Uterus (tissue), 4 donors: Measurements from ENCODE around the gene TANGO6. TPM values are rescaled to one million over a fixed set of nuclear protein-coding genes. Genes with fewer than 3 reads are reported as not detected.

ENCODE experiments used
- DNase-seq, 2 donors: peaks; one replicate each; pipeline ENCODE4 v3.0.0-alpha.2; 2019 to 2020
- H3K27ac ChIP-seq, 2 donors: fragments of 200-600 bp; sonication (generic); 1 replicate in 1 of 2; 2 replicates in 1 of 2; pipeline ENCODE4 v1.5.1; 2016 to 2018
- H3K27me3 ChIP-seq, 2 donors: fragments of 200-600 bp; sonication (generic); one replicate each; pipeline ENCODE4 v1.5.1; 2018 to 2019; ENCODE audit warnings: control low read depth in 1 of 2
- H3K36me3 ChIP-seq, 2 donors: fragments of 200-600 bp; sonication (generic); one replicate each; pipeline ENCODE4 v1.5.1; 2019; ENCODE audit warnings: control low read depth in 1 of 2
- H3K4me1 ChIP-seq, 2 donors: fragments of 200-600 bp; sonication (generic); one replicate each; pipeline ENCODE4 v1.5.1; 2018 to 2019; ENCODE audit warnings: control low read depth in 1 of 2
- H3K4me3 ChIP-seq, 2 donors: fragments of 200-600 bp; sonication (generic); 1 replicate in 1 of 2; 2 replicates in 1 of 2; pipeline ENCODE4 v1.5.1; 2018 to 2019; ENCODE audit warnings: mild to moderate bottlenecking in 1 of 2
- H3K9me3 ChIP-seq, 2 donors: fragments of 200-600 bp; sonication (generic); one replicate each; pipeline ENCODE4 v1.5.1; 2019; ENCODE audit warnings: control low read depth in 1 of 2
- POLR2A ChIP-seq, 2 donors: fragments of 450-650 bp; IDR thresholded peaks; one replicate each; pipeline ENCODE4 v1.6.1; 2016; ENCODE audit warnings: antibody characterized with exemption in 2 of 2, mild to moderate bottlenecking in 1 of 2, moderate library complexity in 1 of 2
- intact Hi-C: fragments of 100-400 bp; cut with DNase I; formaldehyde crosslinking; loops from one replicate; pipeline ENCODE4 v1.15.1; 2023; ENCODE audit warnings: low total_unique reads
- total RNA-seq, 4 donors: library from RNA; depleted of rRNA in 3 of 4; stranded (reverse); fragments of >200 nt in 3 of 4; gene quantifications; one replicate each; pipeline versions ENCODE4 v1.1.0 to v1.2.4, GENCODE V29; 2014 to 2023
- TF ChIP-seq, protein P1 (sequence below), 4 experiments: fragments of 200-600 bp in 2 of 4; fragments of 450-650 bp in 2 of 4; sonication (generic) in 2 of 4; IDR thresholded peaks; one replicate each; pipeline ENCODE4 v1.5.1; 2016 to 2019; ENCODE audit warnings: antibody characterized with exemption in 4 of 4, mild to moderate bottlenecking in 2 of 4, moderate library complexity in 1 of 4
- donor health status: DM: yes; HTN: yes; CAD: no.

Gene TANGO6
- total RNA-seq, 4 donors from 2014 or later: 21.5 to 44.9 (median 37.5) TPM

DNA sequence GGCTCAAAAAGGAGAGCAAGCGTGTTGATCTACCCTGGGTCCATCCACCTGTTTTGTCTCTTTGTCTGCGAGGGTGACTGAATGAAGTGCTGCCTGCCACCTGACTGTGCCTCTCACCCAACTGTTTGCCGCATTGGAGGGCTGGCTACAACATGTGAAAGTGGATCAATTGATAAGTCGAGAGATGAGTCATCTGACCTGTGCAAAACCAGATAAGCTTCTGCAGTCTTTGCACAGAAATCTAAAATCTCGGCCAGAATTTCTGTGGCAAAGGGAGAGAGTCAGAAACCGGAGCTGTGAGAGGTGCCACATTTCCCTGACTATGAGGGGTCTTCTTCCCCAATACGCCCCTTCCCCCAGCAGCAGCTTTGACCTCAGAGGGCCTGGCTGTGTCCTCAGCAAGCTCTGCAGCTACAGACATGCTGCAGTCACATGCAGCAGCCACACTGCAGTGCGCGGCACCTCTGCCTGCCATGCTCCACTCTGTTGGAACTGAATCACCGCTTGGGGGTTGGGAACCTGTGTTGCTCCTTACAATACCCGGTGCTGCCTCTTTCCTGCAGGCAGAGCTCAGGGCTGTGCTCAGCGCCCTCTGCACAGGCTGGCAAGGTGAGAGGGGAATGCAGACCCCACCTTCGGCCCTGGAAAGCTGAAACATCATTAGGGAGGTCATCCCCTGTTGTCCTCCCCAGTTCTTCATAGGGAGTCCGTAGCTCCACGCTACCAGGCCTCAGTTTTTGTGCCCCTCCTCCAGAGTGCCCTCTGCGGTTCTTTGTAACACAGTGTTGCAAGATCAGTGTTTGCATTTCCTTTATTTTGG, 246.0 kb downstream of the TANGO6 start:
- no peaks in the 10 kb centered on the region for H3K27me3 ChIP-seq
- no peak for DNase-seq
- TF ChIP-seq POLR2A (IDR thresholded peaks at IDR 0.05): no peak
- TF ChIP-seq, protein P1, sequence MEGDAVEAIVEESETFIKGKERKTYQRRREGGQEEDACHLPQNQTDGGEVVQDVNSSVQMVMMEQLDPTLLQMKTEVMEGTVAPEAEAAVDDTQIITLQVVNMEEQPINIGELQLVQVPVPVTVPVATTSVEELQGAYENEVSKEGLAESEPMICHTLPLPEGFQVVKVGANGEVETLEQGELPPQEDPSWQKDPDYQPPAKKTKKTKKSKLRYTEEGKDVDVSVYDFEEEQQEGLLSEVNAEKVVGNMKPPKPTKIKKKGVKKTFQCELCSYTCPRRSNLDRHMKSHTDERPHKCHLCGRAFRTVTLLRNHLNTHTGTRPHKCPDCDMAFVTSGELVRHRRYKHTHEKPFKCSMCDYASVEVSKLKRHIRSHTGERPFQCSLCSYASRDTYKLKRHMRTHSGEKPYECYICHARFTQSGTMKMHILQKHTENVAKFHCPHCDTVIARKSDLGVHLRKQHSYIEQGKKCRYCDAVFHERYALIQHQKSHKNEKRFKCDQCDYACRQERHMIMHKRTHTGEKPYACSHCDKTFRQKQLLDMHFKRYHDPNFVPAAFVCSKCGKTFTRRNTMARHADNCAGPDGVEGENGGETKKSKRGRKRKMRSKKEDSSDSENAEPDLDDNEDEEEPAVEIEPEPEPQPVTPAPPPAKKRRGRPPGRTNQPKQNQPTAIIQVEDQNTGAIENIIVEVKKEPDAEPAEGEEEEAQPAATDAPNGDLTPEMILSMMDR (IDR thresholded peaks at IDR 0.05): no peak

DNA sequence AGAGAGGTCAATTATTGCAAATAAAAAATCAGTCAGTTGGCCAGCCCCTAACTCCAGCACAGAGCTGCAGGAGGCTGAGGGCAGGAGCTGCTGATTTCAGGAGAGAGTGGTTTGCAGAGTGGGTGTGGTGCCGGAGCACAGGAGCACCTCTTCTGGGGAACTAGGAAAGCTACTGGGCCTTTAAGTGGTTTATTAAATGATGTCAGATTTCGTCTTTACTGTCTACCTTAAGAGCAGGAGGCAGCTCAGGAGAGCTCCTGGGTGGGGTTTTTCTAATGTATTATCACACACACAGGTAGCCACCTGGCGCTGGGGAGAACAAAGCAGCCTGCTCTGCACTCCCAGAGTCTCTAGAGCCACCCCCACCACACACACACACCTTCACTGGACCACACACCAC, 250.6 kb downstream of the TANGO6 start:
- Histone ChIP-seq H3K9me3 (no peaks in the 10 kb centered on the region), H3K4me1 (no peaks in the 10 kb centered on the region), H3K27ac (no peak overlapping the region), H3K36me3 (no peaks in the 10 kb centered on the region), H3K27me3 (no peaks in the 10 kb centered on the region), H3K4me3 (no peak overlapping the region)
- no peak for DNase-seq
- intact Hi-C loops: no loop called here
- no peak for TF ChIP-seq POLR2A (IDR thresholded peaks at IDR 0.05)
- TF ChIP-seq, protein P1 (IDR thresholded peaks at IDR 0.05): no peak

More for the DNA sequence above, 246.0 kb downstream of the TANGO6 start:
- intact Hi-C loops: no loop called here
- Histone ChIP-seq H3K9me3 (no peaks in the 10 kb centered on the region), H3K27ac (no peak overlapping the region), H3K4me3 (no peak overlapping the region), H3K4me1 (no peaks in the 10 kb centered on the region), H3K36me3 (no peaks in the 10 kb centered on the region)

DNA sequence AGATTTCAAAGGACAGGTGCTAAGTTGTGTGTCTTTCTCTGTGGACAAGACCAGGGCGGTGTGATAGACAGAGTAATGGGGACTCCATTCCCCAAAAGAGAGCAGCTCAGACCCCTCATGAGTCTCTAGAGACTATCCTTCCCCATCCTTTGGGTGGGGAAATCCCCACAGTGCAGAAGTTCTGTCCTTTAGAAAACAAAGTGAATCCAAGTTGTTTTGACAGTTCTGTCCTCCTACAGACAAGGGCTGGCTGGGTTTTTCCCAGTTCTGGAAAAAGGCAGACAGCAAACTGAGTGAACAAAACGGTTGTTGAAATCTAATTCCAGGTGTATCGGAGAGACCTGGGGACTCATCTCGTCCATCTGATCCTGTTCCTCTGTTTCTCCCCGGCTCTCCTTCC, 251.2 kb downstream of the TANGO6 start:
- H3K9me3 ChIP-seq: no peaks in the 10 kb centered on the region
- DNase-seq: no peak
- TF ChIP-seq, protein P1 (IDR thresholded peaks at IDR 0.05): no peak
- TF ChIP-seq POLR2A (IDR thresholded peaks at IDR 0.05): no peak
- intact Hi-C loops: no loop called here
- H3K4me1 ChIP-seq: no peaks in the 10 kb centered on the region
- no peaks in the 10 kb centered on the region for H3K27me3 ChIP-seq
- no peaks in the 10 kb centered on the region for H3K36me3 ChIP-seq
- no peak overlapping the region for H3K27ac ChIP-seq
- no peak overlapping the region for H3K4me3 ChIP-seq

DNA sequence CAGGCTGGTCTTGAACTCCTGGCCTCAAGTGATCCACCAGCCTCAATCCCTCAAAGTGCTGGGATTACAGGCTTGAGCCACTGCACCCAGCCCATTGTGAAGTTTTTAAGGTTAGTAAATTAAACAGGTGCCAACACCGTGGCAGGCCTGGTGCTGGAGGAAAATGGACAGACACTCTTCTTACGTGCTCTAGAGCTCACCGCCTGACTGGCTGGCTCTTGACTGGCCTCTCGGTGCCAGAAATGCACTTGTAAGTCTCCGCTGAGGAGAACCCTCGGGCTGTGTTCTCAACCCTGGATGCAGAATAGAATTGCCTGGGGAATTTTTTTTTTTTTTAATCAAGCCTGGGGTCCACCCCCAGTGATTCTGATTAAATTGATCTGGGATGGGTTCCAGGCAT, 251.9 kb downstream of the TANGO6 start:
- H3K36me3 ChIP-seq: no peaks in the 10 kb centered on the region
- DNase-seq: no peak
- H3K27me3 ChIP-seq: no peaks in the 10 kb centered on the region
- H3K27ac ChIP-seq: no peak overlapping the region
- H3K4me3 ChIP-seq: no peak overlapping the region
- no peaks in the 10 kb centered on the region for H3K9me3 ChIP-seq
- H3K4me1 ChIP-seq: no peaks in the 10 kb centered on the region
- intact Hi-C loops: no loop called here
- TF ChIP-seq, protein P1 (IDR thresholded peaks at IDR 0.05): no peak
- no peak for TF ChIP-seq POLR2A (IDR thresholded peaks at IDR 0.05)

DNA sequence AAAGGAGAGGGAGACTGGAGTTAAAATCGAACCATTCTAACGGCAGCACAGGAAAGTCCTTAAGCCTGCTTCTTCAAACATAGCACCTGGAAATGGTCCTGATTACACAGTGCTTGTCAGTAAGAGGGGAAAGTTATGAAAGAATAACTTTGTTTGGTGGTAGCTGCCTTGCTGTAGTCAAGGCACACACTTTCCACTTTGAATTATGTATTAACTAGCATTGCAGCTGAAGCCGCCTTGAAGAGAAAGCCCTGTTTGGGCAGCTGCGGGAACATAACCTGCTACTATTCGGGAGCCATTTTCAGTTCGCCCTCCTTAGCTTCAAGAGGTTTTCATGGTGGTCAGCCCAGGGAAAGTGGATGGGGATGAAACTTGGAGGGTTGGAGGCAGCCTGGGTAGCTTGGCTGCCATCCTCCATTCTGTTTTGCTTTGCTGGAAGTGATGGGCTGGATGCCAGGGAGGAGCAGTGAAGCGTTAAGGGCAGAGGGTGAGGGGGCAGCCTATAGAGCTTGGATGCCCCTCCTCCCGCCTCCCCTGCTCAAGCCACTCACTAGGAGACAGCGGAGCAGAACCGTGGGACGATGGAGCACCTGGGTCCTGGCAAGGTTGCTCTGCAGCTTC, 256.9 kb downstream of the TANGO6 start:
- intact Hi-C loops: no loop called here
- H3K27me3 ChIP-seq: no peaks in the 10 kb centered on the region
- no peak overlapping the region for H3K27ac ChIP-seq
- DNase-seq: no peak
- no peaks in the 10 kb centered on the region for H3K4me1 ChIP-seq
- no peaks in the 10 kb centered on the region for H3K9me3 ChIP-seq
- H3K36me3 ChIP-seq: no peaks in the 10 kb centered on the region
- TF ChIP-seq POLR2A (IDR thresholded peaks at IDR 0.05): no peak
- TF ChIP-seq, protein P1 (IDR thresholded peaks at IDR 0.05): no peak
- H3K4me3 ChIP-seq: no peak overlapping the region
